Retinal pigment epithelial cell (primary cell): Measurements from ENCODE around the gene AK9.
"Not testable (repeated sequence)": the region's sequence is repeated elsewhere in the genome, so short reads cannot be mapped to it uniquely, and the experiment has no call there.

Experiments
- DNase-seq: peaks from one replicate; pipeline ENCODE4 v3.0.0-alpha.2; 2010; ENCODE audit warnings: low read depth
- H3K4me3 ChIP-seq: 2 replicates; pipeline ENCODE4 v1.5.1; 2011; ENCODE audit warnings: mild to moderate bottlenecking, low read length, control low read depth, moderate library complexity
- CTCF ChIP-seq: conservative IDR thresholded peaks from 2 replicates; pipeline ENCODE4 v1.5.1; 2011; ENCODE audit warnings: low read depth, low read length, control low read depth, inconsistent platforms

The AK9 gene

GRCh38 chr6:109471105-109471810 is 219.7 kb downstream of the AK9 start:
- no peak for TF ChIP-seq CTCF
- DNase-seq: no peak

GRCh38 chr6:109469591-109470189 is 221.3 kb downstream of the AK9 start:
- TF ChIP-seq CTCF: no peak
- DNase-seq: no peak
- H3K4me3 ChIP-seq: no peak overlapping the region

More at GRCh38 chr6:109471105-109471810, 219.7 kb downstream of the AK9 start:
- no peak overlapping the region for H3K4me3 ChIP-seq

- no peak for TF ChIP-seq CTCF
- H3K4me3 ChIP-seq: no peak overlapping the region
- no peak for DNase-seq
Measured at GRCh38 chr6:109467696-109468095, 223.3 kb downstream of the AK9 start.

- H3K4me3 ChIP-seq: no peak overlapping the region
- TF ChIP-seq CTCF: no peak
- no peak for DNase-seq
Measured at GRCh38 chr6:109466212-109466923, 224.6 kb downstream of the AK9 start.

GRCh38 chr6:109465772-109466171 is 225.2 kb downstream of the AK9 start:
- TF ChIP-seq CTCF: no peak
- no peak for DNase-seq
- no peak overlapping the region for H3K4me3 ChIP-seq

GRCh38 chr6:109461733-109462526 is 229.1 kb downstream of the AK9 start:
- no peak for DNase-seq
- no peak overlapping the region for H3K4me3 ChIP-seq
- no peak for TF ChIP-seq CTCF

- not testable (repeated sequence) for DNase-seq, H3K4me3 ChIP-seq
Measured at GRCh38 chr6:109461205-109461604, 229.8 kb downstream of the AK9 start.
